Stimulated activated CD8-positive, alpha-beta memory T cell treated with anti-CD3 and anti-CD28 coated beads, Interleukin-2, amount 100 ng/mL, for 1 hour (primary cell): Measurements from ENCODE around the gene KIR2DL1.
"Not testable (repeated sequence)": the region's sequence is repeated elsewhere in the genome, so short reads cannot be mapped to it uniquely, and the experiment has no call there.

Source experiments
- DNase-seq, 2 donors: peaks; one replicate each; pipeline ENCODE4 v3.0.0-alpha.2; 2020; ENCODE audit warnings: low read depth in 2 of 2

The KIR2DL1 gene

DNA sequence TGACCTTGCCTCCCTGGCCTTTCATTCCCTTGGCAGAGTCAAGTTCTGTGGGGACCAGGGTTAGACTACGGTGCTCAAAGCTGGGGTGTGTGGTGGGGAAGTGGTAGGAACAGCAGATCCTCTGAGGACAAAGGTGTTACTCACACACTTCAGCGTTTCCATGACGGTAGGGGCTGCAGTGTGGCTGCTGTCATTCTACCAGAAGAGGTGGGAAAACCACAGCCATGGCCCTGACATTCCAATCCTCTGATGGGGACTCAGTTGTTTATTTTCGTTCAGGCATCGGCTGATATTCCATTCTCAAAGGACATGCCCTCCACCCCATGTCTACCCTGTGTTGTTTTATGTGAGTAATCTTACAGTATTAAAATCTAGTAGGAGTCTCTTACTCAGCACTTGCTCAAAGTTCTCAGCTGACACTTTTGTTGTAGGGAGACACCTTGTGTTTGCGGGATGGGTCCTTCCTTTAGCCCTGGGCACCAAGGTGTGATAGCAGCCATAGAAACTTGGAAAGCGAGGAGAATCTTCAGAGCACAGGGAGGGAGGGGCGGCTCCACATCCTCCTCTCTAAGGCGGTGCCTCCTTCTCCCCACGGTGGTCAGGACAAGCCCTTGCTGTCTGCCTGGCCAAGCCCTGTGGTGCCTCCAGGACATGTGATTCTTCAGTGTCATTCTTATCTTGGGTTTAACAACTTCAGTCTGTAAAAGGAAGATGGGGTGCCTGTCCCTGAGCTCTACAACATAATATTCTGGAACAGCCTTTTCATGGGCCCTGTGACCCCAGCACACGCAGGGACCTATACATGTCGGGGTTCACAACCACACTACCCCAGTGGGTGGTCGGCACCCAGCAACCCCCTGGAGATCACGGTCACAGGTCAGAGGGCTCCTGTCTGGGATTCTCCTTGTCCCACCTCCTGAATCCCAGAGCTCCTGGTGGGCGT lies 1.7 kb downstream of the KIR2DL1 start:
- peak in 1 of 2 donors; percentile 4 for DNase-seq

GRCh38 chr19:54772666-54773065 lies 3.1 kb downstream of the KIR2DL1 start:
- not testable (repeated sequence) for DNase-seq

- DNase-seq, result not testable (repeated sequence)
Measured at GRCh38 chr19:54775095-54775815, 5.7 kb downstream of the KIR2DL1 start.

DNA sequence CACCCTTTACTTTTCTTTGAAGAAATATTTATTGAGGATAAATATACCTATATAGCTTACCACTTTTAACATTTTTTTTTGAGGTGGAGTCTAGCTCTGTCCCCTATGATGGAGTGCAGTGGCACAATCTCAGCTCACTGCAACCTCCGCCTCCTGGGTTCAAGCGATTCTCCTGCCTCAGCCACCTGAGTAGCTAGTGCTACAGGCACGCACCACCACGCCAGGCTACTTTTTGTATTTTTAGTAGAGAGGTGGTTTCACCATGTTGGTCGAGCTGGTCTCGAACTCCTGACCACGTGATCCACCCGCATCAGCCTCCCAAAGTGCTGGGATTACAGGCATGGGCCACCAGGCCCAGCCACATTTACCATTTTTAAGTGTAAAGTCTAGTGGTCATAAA lies 6.2 kb downstream of the KIR2DL1 start:
- DNase-seq, result not testable (repeated sequence)

GRCh38 chr19:54777851-54778250 lies 8.3 kb downstream of the KIR2DL1 start:
- DNase-seq, result not testable (repeated sequence)

GRCh38 chr19:54778896-54779295 lies 9.3 kb downstream of the KIR2DL1 start:
- DNase-seq, result not testable (repeated sequence)

GRCh38 chr19:54782916-54783315 lies 13.3 kb downstream of the KIR2DL1 start:
- not testable (repeated sequence) for DNase-seq

- not testable (repeated sequence) for DNase-seq
Measured at GRCh38 chr19:54786091-54786723, 16.6 kb downstream of the KIR2DL1 start.

- not testable (repeated sequence) for DNase-seq
Measured at GRCh38 chr19:54788154-54788553, 18.6 kb downstream of the KIR2DL1 start.

DNA sequence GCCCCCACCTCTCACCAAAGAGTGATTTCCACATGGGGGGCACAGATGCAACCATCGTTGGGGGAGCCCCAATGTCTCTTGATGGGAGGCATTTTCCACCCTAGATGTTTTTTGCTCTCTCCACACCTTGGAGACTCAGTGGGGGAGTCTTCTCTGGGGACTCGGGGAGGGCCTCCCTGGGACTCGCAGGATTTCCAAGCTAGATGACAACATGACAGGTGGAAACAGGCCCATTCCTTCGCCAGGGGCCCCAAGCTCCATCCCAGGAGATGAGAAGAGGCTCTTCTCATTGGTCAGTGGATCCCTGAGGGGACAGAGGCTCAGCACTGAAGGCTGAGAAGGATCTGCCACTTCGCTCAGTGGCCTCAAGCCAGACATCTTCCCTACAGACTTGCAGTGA lies 21.1 kb downstream of the KIR2DL1 start:
- no peak for DNase-seq

DNA sequence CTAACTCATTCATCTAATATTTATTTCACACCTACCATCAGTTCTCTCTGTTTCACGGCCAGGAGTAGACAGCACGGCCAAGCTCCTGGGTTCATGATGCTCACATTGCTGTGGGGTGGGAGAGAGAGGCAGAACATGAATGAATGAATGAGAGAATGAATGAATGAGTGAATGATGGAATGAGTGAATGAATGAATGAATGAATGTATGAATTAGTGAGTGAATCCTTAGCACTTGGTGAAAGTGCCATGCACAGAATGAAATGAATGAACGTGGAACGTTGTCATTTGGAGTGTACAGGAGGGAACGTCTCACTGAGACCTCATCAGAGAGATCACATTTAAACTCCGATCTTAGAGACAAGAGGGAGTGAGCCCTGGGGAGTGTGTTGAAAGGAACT lies 21.9 kb downstream of the KIR2DL1 start:
- no peak for DNase-seq

DNA sequence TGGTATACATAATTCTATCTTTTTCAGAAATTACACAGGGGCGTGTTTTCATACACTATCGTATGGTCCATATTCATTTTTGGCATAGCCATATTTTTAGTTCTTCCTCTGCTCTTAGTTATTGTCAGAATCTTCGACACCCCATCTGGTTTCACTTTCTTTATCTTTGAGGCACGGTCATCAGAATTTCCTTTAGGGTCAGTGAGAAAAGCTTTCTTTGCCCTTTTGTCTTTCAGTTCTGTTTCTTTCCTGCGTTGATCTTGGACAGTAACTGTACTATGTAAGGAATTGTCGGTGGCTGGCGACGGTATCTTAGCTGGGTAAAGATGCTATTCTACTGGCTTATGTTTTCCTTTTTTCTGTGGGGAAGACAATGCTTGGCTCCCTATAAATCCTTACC lies 23.2 kb downstream of the KIR2DL1 start:
- no peak for DNase-seq

DNA sequence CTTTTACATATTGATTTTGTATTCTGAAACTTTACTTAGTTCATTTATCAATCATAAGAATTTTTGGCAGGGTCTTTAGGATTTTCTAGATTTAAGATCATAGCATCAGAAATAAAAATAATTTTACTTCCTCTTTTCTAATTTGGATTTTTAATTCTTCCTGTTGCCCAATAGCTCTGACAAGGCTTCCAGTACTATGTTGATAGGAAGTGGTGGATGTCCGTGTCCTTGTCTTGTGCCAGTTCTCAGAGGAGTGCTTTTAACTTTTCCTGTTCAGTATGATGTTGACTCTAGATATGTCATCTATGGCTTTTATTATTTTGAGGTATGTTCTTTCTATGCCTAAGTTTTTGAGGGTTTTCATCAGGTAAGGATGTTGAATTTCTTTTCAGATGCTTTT lies 26.2 kb downstream of the KIR2DL1 start:
- no peak for DNase-seq

DNA sequence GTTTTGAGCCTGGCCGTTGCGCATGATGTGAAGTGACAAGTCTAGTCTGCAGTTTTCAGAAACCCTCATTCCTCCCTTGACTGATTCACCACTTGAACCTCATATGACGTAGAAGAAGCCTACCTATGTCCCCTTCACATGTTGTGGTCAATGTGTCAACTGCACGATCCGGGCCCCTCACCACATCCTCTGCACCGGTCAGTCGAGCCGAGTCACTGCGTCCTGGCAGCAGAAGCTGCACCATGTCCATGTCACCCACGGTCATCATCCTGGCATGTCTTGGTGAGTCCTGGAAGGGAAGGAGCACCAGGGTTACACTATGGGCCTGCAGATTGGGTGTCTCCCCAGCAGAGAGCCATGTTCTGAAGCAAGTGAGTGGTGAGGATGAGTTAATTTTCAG lies 33.8 kb downstream of the KIR2DL1 start, which contains the start of gene KIR2DL4:
KIR2DL4 (plus strand) TSS at position 201 of the 400 bp plus-strand sequence; CDS start at position 243, 42 bp downstream.
- DNase-seq, result peak; percentile 13 to 18

GRCh38 chr19:54804101-54804500 lies 34.5 kb downstream of the KIR2DL1 start:
- no peak for DNase-seq

- no peak for DNase-seq
Measured at GRCh38 chr19:54804571-54804970, 35.0 kb downstream of the KIR2DL1 start.

DNA sequence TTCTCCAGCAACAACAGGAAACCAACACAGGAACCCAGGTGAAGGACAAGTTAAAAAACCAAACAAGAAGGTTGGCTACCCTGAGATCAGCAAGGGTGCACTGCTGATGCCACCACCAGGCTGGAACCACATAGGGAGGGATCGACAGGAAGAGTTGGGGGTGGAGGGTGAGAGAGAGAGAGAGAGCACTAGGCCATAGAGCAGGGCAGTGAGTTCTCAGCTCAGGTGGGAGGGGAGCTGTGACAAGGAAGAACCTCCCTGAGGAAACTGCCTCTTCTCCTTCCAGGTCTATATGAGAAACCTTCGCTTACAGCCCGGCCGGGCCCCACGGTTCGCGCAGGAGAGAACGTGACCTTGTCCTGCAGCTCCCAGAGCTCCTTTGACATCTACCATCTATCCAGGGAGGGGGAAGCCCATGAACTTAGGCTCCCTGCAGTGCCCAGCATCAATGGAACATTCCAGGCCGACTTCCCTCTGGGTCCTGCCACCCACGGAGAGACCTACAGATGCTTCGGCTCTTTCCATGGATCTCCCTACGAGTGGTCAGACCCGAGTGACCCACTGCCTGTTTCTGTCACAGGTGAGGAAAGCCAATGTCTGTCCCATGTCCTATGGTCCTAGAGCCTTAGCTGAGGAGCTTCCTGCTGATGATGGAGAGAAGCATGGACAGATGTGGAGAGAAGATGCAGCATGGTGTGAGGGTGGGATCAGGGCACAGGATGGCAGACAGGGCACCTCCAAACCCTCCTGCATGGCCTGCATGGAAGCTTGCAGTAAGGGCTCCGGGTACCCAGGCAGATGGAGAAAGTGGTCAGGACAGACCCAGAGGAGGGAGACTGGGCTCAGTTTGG lies 36.3 kb downstream of the KIR2DL1 start:
- DNase-seq, result no peak

GRCh38 chr19:54806516-54806838 lies 36.9 kb downstream of the KIR2DL1 start:
- DNase-seq, result no peak

- not testable (repeated sequence) for DNase-seq
Measured at GRCh38 chr19:54814571-54814970, 45.0 kb downstream of the KIR2DL1 start.

DNA sequence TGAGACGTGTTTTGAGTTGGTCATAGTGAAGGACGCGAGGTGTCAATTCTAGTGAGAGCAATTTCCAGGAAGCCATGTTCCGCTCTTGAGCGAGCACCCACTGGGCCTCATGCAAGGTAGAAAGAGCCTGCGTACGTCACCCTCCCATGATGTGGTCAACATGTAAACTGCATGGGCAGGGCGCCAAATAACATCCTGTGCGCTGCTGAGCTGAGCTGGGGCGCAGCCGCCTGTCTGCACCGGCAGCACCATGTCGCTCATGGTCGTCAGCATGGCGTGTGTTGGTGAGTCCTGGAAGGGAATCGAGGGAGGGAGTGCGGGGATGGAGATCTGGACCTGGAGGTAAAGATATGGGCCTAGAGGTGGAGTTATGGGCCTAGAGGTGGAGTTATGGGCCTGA lies 46.7 kb downstream of the KIR2DL1 start, which contains the start of gene KIR3DL1:
KIR3DL1 (plus strand) TSS at position 218 of the 400 bp plus-strand sequence.
- DNase-seq, result not testable (repeated sequence)
